Skeletal muscle cell (primary cell): ENCODE data around the gene NLRP1.

Experiments
- DNase-seq: peaks from one replicate; pipeline ENCODE4 v3.0.0-alpha.2; 2010; ENCODE audit warnings: low read depth
- H3K4me3 ChIP-seq: 2 replicates; pipeline ENCODE4 v1.5.1; 2011; ENCODE audit warnings: low read depth, mild to moderate bottlenecking, control low read depth, low read length, moderate library complexity

The NLRP1 gene

GRCh38 chr17:5560361-5560988, 23.8 kb downstream of the NLRP1 start:
- no peak overlapping the region for H3K4me3 ChIP-seq
- DNase-seq, result no peak

DNA sequence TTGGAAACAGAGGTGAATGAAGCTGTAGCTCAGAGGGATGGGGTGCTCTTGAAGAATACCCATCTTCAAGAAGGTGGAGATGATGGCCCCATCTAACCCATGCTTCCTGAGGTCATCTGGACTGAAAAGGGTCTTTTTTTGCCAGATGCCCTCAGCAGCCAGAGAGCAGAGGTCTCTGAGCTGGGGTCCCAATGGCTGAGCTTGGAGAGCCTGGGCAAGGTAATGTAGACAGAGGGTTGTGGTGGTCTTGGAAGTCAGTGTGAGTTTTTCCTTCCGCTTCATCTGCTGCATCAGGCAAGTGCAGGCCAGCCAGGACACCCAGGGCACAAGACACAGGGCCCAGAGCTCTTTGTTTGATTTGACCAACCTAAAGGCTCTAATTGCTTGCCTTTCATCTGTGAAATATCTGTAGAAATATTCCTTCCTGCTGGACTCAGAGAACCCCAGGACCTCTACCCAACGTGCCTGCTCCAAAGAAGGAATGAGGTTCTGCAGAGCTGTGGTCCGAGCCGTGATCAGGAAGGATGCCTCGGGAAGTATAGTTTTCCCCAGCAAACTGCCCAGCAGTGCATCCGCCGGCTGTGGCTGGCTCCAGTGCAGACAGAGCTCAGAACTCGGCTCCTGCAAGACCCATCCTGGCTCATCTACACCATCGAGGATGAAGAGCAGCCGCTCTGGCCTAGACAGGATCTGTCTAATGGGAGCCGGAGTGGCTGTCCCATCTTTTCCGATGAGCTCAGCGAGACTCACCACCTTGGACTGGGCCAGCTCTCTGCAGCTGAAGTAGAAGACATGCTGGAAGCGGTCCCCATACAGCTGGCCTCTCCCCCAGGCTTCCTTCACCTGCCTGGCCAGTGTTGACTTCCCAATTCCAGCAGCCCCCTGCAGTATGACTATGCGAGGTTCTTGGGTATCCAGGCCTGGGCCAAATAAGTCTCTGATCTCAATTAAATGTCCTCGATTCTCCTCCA, 25.2 kb downstream of the NLRP1 start:
- no peak for DNase-seq

GRCh38 chr17:5557990-5558389, 26.3 kb downstream of the NLRP1 start:
- H3K4me3 ChIP-seq, result no peak overlapping the region
- no peak for DNase-seq

More for the DNA sequence above, 25.2 kb downstream of the NLRP1 start:
- H3K4me3 ChIP-seq, result no peak overlapping the region

DNA sequence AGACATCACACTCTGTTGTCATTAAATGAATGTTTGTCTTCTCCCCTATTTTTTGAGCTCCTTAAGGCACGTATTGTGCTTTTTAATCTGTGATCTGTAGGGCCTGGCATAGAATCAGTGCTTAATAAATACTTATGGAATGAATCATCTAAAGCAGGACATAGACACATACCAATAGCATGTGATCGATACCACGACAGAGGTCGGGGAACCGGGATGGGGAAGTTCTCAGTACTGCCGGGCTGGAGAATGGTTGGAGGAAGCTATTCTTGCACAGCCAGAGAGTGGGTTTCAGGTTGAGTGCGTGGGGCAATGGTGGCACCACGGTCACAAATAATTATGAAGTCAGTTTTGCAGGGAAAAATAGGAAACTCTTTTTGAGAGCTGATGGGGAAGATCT, 26.8 kb downstream of the NLRP1 start:
- DNase-seq, result peak; percentile 49

DNA sequence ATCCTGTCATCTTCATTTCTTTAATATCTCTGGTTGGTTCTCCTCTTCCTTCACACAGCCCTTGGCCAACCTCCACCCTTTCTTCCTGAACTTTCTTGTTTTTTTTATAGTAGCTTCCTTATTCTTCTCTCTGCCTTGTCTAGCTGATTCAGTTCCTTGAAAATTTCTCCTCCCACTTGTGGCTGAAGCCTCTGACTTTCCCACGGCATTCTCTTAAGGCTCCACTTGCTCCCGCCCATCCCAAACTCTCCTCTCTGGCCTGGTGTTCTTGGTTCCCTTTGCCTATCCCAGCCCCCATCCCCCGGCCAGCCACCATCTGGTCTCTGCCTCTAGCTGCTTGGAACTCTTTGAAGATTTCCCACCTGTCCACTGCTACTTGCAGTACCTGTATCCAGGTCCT, 29.1 kb downstream of the NLRP1 start:
- DNase-seq, result peak; percentile 67
- no peak overlapping the region for H3K4me3 ChIP-seq

More for the DNA sequence above, 26.8 kb downstream of the NLRP1 start:
- no peak overlapping the region for H3K4me3 ChIP-seq

- DNase-seq, result no peak
- H3K4me3 ChIP-seq, result no peak overlapping the region
These were observed 30.8 kb downstream of the NLRP1 start for GRCh38 chr17:5553479-5553878.

- no peak overlapping the region for H3K4me3 ChIP-seq
- DNase-seq, result no peak
These were observed 31.5 kb downstream of the NLRP1 start for GRCh38 chr17:5552841-5553240.

- DNase-seq, result no peak
- no peak overlapping the region for H3K4me3 ChIP-seq
These were observed 39.0 kb downstream of the NLRP1 start for GRCh38 chr17:5545051-5545987.

DNA sequence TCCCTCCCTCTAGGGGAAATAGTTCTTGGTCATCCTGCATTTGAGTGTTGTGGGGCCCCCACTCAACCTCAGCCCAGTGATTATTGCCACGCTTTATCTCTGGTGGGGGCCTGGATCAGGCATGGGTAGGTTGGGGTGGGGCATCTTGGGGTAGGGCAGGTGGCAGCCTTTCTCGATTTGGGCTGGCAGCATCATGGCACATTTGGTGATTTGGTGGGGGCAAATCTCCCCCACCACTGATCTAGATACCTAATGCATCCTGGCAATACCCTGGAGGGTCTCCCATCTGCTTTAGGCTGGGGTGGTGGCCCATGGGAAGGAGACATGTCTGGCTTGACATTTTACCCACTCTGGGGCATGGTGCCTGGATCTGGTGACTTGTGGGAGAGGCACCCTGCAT, 40.2 kb downstream of the NLRP1 start:
- H3K4me3 ChIP-seq, result no peak overlapping the region
- no peak for DNase-seq

GRCh38 chr17:5541610-5542202, 42.6 kb downstream of the NLRP1 start:
- no peak overlapping the region for H3K4me3 ChIP-seq
- no peak for DNase-seq

GRCh38 chr17:5540321-5540720, 44.0 kb downstream of the NLRP1 start:
- DNase-seq, result no peak
- H3K4me3 ChIP-seq, result no peak overlapping the region

DNA sequence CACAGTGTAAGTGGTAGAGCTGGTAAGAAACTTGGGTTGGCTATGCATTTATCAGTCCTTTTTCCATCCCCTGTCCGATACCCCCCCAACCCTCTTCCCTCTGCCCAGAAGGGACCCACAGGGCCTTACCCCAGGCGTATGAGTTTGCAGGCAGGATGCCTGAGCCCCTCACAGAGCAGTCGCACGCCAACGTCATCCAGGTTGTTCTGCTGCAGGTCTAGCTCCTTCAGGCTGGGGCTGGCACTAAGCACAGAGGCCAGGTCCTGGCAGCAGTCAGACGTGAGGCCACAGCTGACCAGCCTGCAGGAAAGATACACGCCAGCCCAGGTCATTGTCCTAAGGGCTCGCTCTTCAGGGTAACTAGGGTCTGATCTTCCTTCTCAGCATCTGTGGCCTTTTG, 45.0 kb downstream of the NLRP1 start:
- no peak overlapping the region for H3K4me3 ChIP-seq

DNA sequence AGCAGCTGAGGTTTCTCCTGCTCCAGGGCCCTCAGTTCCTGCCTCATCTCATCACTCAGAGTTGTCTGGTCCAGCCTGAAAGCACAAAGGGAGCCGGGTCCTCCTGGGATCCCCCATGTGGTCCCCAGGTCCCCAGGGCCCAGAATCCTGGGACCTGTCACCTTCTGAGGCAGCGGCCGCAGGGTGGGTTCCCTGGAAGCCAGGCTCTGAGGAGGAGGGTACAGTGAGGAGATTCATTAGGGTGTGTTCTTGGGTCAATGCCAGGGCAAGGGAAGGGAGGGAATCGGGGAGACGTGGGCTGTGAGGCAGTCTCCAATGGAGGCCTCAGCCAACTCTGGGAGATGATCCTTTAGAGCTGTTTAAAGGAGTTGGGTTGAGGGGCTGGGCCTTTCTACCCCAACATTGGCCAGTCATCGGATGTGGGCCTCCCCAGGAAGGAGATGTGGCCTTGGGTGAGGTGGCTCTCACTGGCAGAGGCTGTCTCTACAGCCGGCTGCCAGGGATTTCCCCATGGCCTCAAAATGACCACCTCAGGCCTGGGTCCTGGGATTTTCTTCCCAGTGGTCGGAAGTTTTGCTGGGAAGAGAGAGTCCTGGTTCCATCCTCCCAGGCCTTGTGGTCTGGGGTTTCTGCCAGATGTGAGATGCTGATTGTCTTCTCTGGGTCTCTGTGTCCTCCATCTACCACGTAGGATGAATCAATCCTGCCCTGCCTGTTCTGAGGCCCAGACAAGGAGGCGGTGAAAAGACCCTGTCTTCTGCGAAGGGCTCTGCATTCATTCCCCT, 47.3 kb downstream of the NLRP1 start:
- H3K4me3 ChIP-seq, result no peak overlapping the region
- peak; percentile 25 for DNase-seq

More for the DNA sequence above, 45.0 kb downstream of the NLRP1 start:
- DNase-seq, result no peak

DNA sequence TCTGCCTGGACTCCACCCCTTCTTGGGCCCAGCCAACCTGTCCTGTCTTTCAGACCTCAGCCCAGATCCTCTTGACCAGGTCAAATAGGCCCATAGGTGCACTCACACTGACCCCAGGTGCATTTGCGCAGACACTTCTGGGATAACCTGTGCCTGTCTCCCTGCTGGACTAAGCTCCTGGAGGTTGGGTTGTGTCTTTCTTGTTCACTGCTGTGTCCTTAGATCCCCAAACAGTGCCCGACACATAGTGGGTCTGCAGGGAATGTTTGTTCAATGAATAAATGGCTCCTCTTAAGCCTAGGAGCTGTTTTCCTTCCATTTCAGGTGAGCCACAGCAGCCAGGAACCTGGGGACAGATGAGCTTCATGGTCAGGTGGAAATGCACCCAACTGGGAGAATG, 48.9 kb downstream of the NLRP1 start:
- no peak for DNase-seq
- no peak overlapping the region for H3K4me3 ChIP-seq

DNA sequence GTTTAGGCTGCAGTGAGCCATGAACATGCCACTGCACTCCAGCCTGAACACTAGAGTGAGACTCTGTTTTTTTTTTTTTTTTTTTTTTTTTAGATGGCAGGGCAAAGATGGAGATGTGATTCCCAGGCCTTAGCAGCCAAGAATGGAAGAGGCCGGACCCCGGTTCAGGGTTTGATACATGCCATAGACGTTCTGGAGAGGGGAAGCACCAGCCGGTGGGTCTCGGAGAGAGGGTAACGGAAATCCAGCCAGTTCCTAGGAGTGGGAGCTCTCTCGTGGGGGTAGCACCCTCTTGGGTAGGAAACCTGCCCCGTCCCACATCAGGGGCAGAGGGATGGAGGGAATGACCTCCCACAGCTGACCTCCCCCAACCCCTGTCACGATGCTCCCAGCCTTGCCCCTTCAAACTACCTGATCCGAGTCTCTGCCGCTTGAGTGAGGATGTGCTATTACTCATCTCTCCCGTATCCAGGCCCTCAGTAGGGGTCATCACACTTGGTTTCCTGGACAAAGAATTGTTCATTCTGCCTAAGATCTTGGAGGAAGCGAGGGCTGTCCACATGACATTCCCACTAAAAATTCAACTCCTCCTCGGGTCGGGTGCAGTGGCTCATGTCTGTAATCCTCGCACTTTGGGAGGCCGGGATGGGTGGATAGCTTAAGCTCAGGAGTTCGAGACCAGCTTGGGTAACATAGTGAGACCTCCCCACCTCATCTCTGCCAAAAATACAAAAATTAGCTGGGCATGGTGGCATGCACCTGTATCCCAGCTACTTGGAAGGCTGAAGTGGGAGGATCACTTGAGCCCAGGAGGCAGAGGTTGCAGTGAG, 50.6 kb downstream of the NLRP1 start:
- no peak for DNase-seq
- H3K4me3 ChIP-seq, result no peak overlapping the region

DNA sequence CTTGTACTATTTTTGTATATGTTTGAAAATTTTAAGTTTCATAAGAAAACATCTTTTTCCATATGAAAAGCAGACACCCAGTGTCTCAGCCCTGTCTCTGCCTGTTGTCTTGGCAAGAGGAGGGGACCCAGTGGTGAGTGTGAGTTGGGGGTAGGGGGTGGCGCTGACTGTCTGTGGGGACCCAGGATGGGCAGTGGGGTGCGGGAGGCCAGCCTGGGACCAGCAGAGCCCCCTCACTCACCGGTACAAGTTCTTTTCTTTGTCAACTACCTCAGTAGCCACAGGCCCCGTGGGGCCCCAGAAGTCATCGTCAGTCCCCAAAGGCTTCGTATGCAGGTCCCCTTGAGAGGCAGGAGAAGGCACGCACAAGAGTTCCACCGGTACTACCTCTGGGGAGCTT, 51.7 kb downstream of the NLRP1 start:
- no peak overlapping the region for H3K4me3 ChIP-seq
- DNase-seq, result no peak

DNA sequence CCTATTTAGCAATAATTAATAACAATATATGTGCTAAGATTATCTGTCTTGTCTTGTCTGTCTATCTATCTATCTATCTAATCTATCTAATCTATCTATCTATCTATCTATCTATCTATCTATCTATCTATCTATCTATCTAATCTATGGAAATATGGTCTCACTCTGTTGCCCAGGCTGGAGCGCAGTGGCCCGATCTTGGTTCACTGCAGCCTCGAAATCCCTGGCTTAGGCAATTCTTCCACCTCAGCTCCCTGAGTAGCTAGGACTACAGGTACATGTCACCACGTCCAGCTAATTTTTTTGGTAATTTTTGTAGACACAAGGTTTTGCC, 53.3 kb downstream of the NLRP1 start:
- DNase-seq, result no peak
- no peak overlapping the region for H3K4me3 ChIP-seq
